ENCODE results near the gene DSCAML1.
A peak's percentile ranks its signal among the peaks of the same experiment; 100 is the strongest.

DSCAML1 gene

DNA sequence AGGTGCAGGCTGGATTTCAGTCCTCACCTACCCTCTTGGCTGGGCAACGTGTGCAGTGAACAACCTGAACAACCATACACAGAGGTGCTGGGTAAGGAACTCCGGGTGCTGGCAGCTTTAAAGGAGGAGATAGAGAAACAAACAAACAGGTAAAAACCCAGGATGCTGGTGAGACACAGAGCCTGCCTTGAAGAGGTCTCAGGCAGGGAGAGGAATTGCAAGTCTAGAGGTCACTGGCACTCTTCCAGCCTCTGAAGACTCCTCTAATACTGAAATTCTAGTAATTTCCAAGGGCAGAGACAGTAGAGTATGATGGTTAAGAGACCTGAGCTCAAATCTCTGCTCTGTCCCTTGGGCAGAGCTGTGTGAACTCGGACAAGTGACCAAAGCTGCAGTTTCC lies 276.8 kb downstream of the DSCAML1 start:
- no peak for DNase-seq (ENCODE audit: low spot score)

DNA sequence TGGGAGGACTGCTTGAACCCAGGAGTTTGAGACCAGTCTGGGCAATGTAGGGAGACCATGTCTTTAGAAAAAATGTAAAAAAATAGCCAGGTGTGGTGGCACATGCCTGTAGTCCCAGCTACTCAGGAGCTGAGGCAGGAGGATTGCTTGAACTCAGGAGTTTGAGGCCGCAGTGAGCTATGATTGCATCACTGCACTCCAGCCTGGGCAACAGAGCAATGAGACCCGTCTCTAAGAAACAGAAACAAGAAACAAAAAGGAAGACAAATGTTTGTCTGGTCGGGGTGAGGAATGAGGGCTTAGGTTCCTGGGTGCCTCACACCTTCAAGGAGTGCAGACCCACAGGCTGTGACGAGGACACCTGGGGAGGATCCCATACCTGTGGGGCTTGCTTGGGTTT lies 277.4 kb downstream of the DSCAML1 start:
- DNase-seq (ENCODE audit: low spot score): no peak

DNA sequence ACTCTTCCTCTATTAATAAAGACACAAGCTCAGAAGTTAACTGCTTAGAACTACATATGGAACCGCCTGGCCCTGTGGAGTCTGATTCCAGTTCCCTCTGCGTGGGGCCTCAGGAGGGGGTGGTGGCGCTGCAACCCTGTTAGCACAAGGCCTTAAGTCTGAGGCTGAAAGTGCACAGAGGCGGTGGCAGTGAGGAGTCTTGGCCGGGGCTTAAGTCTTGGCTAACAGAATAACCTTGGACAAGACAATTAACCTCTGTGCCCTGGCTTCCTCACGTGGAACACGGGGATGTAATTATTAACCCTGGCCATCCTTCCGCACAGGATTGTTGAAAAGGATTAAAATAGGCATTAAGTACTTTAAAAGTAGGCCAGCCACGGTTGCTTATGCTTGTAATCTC lies 277.8 kb downstream of the DSCAML1 start:
- no peak for DNase-seq (ENCODE audit: low spot score)

DNA sequence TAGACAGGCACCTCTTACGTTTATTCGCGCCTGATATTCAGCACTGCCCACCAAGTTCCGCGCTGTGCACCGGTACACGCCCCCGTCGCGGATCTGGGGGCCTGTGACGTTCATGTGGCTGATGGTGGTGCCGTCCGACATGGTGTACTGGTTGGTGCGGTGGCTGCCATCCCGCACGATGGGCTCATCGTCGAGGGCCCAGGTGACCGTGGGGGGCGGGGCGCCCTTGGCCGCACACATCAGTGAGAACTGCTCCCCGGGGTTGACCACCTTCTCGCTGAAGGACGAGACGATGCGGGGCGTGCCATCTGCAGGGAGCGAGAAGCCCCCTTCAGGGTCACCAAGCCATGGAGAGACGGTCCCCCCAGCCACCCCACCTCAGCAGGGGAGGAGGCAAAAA lies 278.6 kb downstream of the DSCAML1 start:
- no peak for DNase-seq (ENCODE audit: low spot score)

DNA sequence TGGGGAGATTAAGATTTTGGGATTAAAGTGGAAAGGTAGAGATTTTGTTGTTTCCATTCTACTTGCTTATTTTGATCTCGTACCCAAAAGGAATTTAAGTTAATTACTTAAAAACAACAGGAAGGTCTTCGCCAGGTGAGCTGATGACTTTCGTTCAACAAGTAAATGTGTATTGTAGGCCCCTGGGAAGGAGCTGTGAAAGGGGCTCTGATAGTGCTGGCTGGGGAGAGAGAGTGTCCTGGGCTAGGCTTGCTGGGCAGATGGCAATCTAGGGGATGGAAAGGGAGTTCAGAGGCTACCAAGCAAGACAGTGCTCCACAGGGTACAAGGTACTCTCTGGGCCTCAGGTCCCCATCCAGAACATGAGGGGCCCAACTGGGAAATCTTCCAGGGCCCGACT lies 279.9 kb downstream of the DSCAML1 start:
- DNase-seq (ENCODE audit: low spot score): no peak

DNA sequence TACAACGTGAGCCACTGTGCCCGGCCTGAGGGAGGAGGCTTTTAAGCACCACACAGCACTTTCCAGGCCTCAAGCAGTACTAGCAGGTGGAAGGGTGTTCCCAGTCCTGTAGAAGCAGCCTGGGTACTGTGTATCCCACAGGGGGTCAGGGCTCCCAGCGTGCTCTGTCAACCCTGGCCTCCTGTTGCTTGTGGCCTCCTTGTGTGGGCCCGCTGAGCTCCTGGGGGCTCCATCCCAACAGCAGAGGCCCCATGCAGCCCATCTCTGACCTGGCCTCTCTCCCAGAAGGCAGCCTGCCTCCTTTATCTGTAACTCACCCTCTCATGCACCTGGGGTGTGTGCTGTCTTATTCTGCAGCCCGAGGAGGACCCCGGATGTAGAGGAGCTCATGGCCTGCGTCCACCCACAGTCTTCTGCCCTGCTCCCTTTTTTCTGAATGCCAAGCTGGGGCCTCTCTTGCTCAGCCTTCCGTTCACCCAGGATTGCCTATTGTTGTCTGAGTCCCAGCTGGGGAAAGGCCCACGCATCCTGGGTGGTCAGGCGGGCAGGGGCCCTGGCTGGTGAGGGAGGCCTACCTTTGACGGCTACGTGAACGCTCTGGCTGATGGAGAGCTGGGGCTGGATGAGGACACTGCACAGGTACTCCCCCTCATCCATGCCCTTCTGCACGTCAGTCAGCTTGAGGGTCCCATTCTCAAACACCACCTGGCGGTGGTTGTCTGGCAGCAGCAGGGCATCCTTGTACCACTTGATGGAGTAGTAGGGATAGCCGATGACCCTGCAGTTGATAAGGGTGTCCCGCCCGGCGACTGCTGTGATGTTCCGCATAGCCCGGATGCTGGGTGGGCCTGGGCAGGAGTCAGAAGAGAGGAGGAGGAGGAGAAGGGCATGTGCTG lies 280.9 kb downstream of the DSCAML1 start:
- no peak for DNase-seq (ENCODE audit: low spot score)

DNA sequence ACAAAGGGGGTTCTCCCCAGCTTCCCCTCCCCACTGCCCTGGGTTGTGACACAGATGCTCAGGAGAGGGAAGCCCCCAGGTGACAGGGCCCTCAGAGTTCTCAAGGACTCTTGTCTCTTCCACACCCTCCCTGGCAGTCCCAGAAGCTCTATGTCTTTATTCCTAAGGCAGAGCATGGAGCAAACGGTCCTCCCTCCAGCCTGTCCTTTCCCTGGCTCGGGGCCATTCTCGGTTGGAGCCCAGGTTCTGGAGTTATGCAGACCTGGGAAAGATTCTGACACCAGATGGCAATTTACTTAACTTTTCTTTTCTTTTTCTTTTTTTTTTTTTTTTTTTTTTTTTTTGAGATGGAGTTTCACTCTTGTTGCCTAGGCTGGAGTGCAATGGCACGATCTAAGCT lies 282.8 kb downstream of the DSCAML1 start:
- DNase-seq (ENCODE audit: low spot score): no peak

DNA sequence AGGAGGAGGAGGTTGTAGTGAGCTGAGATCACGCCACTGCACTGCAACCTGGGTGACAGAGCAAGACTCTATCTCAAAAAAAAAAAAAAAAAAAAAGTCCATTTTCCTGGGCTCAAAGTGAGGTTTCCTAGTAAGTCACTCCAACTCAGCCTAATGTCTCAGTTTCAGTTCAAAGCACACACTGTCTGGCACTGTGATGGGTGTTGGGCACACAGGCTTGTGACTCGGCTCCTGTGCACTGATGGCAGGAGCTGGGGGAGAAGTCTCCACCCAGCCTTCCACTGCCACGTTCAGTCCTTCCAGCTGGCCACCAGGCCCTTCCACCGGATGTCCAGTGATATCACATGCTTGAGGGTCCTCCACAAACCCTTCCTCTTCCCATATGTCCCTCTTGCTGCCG lies 283.4 kb downstream of the DSCAML1 start:
- no peak for DNase-seq (ENCODE audit: low spot score)

DNA sequence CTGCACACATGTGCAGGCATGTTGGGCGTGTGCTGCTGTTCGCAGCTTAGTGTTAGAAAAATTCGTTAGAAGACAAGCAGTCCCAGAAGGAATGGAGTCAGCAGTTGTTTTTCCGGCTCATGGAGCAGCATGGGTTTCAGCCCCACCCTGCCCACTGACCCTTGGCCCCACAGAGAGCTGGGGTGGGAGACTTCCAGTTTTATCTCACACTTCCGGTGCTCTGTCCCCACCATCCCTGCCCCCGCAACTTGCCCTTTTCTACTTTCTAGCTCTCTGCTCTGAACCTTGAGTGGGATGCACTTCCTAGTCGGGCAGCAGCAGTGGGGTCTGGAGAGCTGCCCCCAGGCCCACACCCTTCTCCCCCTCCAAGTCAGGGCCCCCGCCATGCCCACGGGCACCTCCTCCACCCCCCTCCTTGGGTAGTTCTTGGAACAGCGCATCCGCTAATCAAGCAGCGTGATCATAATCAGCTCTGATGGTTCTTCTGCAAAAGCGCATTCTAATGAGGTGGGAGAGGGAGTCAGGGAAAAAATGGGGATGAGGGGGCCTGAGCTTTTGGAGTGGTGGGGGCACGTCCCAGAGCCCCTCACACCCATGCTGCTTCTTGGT lies 285.0 kb downstream of the DSCAML1 start:
- DNase-seq (ENCODE audit: low spot score): no peak

DNA sequence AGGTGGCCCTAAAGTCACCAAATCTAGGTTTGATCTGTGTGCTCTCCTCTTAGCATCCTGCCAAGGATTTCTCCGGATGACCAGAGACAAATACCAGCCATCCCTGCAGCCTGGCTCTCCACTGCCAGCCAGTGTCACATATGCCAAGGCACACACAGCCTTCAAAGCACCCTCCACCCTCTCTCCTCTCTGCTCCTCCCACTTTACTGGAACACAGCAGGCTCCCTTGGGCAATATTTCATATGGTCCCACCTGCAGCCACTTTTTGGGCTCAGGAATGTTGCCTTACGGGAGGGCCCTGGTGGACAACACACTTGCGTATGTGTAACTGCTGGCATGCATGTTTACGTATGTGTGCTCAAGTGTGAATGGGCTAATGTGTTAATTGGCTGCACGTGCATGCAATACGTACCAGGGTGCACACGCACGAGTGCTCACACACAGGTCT lies 285.5 kb downstream of the DSCAML1 start:
- DNase-seq (ENCODE audit: low spot score): no peak

DNA sequence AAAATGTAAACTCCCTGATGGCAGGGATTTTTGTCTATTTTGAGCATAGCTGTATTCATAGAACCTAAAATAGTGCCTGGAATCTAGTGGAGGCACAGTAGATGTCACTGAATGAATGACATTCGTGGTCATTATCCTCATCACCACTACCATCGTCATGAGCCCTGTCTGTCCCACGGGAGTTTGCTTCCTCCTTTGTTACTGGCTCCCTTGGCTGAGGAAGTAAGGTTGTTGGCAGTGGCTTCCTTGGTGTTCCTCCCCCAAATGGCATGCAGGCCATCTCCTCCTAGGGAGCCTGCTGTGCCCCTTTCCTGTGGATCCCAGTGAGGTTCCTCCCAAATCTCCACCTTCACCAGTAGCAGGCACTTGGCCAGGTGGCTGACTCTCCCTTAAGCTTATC lies 286.4 kb downstream of the DSCAML1 start:
- no peak for DNase-seq (ENCODE audit: low spot score)

DNA sequence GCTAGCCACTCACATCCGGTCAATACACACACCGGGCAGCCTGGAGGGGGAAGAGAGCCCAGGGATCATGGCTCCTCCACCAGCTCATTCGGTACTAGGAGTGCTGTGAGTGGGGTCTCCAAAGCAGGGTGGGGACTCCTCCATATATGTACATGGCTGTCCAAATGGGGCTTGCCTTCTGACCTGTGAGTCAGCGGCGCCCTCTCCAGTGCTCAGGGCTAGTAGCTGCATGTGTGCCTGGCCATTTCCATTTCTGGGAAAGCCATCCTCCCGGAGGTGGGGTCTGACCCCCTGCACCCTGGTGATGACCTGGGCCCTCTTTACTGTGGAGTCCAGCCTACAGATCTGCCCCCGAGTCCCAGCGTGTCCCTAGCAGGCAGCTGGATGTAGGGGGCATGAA lies 287.5 kb downstream of the DSCAML1 start:
- no peak for DNase-seq (ENCODE audit: low spot score)

DNA sequence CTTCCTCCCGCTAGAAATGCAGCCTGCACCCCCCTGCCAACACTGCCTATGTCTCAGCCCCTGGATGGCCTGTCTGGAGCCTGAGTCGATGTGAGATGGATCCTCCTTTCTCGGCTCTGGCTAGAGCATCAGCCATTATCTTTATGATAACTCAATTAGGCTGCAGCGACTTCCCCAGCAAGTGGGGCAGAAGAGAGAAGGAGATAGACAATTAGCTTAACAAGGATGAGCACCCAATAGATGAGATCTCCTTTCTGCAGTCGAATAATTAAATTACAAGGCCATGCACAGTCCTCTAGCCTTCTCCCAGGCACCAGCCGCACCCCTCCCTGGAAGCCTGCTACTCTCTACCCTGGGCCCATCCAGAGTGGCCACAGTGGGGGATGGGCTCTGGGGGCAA lies 290.0 kb downstream of the DSCAML1 start:
- no peak for DNase-seq (ENCODE audit: low spot score)

DNA sequence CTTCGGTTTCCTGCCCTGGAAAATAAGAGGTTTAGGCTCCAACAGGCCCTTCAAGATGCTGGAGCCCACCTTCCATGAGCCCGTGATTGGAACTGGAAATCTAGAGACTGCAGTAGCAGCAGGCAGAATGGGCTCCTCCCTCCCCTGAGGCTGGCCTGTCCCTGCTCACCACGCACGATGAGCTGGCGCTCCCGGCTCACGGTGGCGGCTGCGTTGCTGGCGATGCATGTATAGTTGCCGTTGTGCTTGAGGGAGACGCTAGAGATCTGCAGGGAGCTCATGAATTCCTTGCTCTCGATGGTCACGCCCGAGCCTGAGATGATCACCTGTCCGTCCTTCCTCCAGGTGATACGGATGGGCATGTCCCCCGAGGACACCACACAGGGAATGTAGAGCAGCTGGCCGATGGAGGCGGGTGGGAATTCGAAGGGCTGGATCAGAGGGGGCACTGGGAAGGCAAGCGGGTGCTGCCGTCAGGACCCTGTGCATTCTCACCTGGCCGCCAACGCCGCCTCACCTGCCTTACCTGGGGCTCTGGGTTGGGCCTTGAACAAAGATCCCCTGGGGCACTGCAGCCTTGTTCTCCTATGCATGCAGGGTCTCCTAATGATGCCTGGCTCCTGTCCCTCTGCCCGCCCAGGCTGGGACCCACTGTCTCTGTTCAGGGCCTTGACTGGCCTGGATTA lies 291.6 kb downstream of the DSCAML1 start:
- no peak for DNase-seq (ENCODE audit: low spot score)

DNA sequence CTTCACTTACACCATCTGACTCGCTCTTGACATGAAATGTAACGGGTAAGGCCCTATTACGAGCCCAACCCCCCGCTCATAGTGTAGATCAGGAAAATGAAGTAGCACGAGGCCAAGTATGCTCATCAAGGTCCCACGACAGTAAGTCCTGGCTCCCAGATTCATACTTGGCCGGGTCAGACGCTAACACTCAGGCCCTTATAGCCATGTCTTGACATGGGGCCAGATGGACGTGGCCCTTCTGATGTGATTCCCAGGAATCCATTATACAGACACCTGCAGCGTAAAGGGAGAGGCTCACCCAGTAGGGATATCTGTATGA lies 294.3 kb downstream of the DSCAML1 start:
- DNase-seq (ENCODE audit: low spot score): no peak

DNA sequence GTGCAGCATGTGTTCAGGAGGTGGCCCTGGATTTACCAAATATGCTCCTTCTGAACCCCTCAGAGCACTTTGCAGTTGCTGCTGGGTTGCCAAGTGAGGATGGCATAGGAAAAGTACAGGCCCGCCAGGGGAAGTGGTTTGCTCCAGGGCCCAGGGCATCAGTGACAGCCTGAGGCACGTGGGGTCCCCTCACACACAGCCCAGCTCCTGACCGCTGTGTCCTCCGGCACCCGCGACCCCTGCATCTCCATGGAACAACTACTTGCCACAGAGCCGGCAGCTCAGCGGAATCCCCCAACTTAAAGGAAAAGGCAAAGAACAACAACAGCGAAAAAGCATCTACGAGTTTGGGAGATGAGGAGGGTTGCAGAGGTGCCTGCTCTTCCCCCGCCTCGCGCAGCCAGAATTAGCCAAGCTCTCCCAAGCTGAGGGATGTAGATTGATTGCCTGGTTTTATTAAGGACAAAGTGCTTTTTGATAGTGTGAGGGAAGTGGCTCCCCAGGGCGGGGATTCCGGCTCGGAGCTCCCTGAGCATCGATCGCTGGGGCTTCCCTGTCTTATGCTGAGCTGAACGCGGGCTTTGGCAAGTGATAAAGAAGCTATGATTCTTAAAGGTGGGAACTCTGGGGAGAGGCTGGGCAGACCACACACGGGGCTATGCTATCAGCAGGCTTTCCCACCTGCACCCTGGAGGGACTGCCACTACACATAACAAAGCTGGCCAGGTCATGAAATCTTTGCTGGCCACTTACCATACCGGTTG lies 294.8 kb downstream of the DSCAML1 start:
- DNase-seq (ENCODE audit: low spot score): no peak

DNA sequence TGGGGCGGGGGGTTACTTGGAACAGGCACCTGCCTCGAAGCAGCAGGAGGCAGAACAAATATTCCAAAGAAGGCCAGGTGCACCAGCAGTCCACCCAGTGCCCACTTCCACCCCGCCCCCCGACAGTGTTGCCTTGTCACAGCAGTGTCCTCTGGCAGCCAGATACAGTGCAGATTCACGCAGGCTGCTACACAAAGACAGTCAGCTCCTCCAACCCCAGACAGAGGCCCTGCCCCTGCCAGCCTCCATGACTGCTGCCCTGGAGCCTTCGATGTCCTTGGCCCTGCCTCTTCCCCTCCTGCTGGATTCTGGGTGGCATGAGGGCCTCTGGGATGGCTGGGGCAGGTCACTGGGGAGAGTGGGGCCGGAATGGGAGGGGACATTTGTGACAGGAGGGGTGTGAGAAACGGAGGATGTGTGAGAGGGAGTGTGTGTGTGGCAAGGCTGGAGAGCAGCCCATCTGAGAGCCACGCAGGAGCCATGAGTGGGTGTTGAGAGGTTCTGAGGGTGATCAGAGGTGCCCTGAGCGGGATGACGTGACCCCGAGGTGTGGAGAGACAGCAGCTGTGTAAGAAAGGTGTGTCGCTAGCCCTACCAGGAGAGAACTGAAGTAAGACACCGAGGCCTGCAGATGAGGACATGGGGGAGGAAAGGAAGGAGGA lies 295.6 kb downstream of the DSCAML1 start:
- no peak for DNase-seq (ENCODE audit: low spot score)

DNA sequence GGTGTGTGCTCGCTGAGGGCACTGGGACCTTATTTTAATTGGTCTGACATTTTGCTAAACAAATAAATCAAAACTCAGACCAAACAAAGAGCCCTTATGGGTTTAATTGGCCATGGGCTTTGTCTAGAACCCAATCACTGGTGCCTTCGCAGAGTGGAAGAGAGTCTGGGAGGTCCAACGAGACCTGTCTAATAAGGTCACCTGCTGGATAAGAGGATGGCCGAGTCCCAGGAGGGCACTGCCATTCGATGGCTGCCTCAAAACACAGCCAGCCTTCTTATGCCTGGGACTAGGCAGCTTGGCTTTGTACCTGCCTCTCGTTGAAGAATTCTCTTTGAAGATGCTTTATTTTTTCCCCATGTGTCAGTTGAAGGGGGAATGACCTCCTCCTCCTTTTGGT lies 298.2 kb downstream of the DSCAML1 start:
- DNase-seq (ENCODE audit: low spot score): no peak

DNA sequence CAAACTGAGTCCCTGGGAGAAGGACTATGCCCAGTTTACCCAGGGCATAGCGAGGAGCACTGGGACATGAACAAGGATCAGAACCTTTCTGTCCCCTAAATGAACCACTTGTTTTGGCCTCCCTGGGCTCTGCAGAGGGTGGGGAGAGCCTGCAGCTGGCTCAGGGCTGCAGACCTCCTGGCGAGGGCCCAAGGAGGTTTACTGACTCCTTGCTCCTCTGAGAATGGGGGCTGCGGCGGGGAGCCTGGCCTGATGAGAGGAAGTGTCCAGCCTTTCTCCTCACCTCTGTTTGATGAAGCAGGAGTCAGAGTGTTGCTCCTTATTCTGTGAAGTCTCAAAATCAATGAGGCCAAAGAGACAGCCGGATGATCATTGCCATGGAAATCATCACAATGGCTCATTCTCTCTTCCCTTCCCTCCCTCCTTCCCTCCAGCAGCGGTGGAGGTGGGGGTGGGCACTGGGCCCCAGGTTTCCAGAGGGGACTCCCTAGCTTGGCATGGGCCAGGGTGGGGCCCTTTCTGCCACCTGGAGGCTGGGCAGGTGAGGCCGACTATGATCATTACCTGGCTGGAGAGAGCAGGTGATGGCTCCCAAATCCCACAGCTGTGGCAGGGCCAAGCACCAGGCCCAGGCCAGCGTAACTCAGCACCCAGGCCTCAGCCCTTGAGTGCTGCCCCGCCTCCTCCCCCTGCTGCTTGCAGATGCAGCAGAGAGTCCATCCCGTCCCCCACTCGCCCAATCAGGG lies 299.6 kb downstream of the DSCAML1 start:
- no peak for DNase-seq (ENCODE audit: low spot score)

DNA sequence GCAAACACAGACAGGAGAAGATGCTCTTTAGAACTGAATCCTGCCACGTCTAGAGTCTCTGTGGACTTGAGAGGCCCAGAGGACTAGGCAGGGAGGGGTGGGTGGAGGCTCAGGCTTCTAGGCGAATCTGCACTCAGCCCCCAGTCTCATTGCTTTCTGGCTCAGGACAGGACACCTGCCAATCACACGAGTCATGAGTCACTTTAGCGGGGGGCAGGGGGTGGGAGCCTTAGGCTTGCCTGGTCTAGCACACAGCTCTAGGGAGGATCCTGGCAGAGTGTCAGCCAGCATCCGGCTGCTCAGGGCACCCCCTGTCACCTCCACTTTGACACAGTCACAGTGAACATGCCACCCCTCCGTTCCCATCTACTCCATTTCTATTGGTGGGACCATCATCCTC lies 301.7 kb downstream of the DSCAML1 start:
- DNase-seq (ENCODE audit: low spot score): no peak

DNA sequence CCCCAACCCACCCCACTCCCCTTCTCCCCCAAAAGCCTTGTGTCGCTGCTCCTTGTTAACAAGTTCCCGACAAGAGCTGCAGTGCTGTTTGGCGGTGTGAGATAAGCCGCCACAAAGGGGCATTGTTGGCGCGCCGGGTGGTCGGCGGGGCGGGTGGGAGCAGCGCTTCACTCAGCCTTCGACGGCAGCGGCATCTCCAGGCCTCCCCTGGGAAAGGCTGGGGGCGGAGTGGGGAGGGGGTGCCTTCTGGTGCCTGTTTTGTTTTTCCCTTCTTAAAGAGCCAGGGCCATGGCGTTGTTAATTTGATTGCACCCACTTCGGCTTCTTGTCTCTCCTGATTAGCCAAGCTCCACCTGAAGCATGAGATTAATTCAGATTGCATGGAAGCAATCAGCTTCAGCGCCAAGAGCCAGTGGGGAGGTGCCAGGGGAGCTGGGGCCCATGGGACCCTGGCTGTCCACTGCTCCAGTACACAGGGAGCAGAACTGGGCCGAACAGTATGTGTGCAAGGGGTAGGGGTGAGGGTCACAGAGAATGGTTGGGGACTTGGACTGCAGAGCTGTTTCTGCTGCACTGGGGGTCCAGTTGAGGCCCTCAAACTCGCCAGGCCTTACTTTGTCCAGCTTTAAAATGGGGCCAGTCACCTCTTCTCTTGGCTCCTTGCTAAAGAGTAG lies 304.3 kb downstream of the DSCAML1 start:
- peak; percentile 96 for DNase-seq (ENCODE audit: low spot score)

Data from D341Med (cell line).